Measurements from ENCODE around the gene PNPLA7. TPM values are rescaled to one million over a fixed set of nuclear protein-coding genes. Genes with fewer than 3 reads are reported as not detected.

The PNPLA7 gene
- total RNA-seq, 1 donor from 2014 or later = 0.04 TPM

- Histone ChIP-seq H3K27me3 (ENCODE audit: control insufficient read depth, insufficient read depth, low read length) (no peaks in the 10 kb centered on the region), H3K4me3 (ENCODE audit: low read depth, low read length) (peak overlapping the region; percentile 59), H3K36me3 (ENCODE audit: control insufficient read depth, insufficient read depth, low read length) (peaks cover 2% of the 10 kb centered on the region)
- no peak for TF ChIP-seq CTCF (IDR thresholded peaks at IDR 0.05; ENCODE audit: insufficient read depth, low read length, poor library complexity, severe bottlenecking)
- no peak for DNase-seq (ENCODE audit: low read depth)
Measured at GRCh38 chr9:137590123-137590468, 39.9 kb upstream of the PNPLA7 start.

DNA sequence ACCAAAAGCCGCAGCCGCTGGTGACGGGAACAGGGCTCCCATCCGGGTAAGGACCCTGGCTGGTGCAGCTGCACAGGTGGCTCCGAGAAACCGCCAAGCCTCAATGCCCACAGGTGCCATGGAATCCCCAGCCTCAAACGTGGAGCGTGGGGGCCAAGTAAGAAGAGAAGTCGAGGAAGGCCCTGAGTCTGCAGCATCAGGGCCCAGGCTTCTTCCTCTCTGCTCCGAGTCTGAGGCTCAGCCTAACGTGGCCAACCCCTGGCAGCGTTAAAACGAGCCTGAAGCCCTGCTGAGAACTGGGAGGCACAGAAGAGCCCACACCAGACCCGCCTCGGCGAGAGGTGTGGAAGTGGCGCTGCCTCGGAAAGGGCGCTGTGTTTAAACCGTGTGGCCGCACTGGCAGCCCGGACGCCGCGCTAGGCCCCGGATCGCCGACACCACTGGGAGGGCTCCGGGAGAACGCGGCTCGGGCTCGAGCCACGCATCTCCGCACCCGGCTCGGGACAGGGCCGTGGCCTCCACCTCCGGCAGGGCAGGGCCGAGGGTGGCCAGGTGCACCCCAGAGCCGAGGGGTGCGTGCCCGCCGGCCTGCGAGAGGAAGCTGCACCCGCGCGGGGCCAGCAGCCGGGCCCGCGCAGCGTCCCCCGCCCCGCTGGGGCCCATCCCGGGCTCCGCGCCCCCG lies 39.4 kb upstream of the PNPLA7 start:
- no peak for DNase-seq (ENCODE audit: low read depth)
- no peak for TF ChIP-seq CTCF (IDR thresholded peaks at IDR 0.05; ENCODE audit: insufficient read depth, low read length, poor library complexity, severe bottlenecking)
- Histone ChIP-seq H3K36me3 (ENCODE audit: control insufficient read depth, insufficient read depth, low read length) (peaks cover 2% of the 10 kb centered on the region), H3K4me3 (ENCODE audit: low read depth, low read length) (peak overlapping the region; percentile 59), H3K27me3 (ENCODE audit: control insufficient read depth, insufficient read depth, low read length) (no peaks in the 10 kb centered on the region)

DNA sequence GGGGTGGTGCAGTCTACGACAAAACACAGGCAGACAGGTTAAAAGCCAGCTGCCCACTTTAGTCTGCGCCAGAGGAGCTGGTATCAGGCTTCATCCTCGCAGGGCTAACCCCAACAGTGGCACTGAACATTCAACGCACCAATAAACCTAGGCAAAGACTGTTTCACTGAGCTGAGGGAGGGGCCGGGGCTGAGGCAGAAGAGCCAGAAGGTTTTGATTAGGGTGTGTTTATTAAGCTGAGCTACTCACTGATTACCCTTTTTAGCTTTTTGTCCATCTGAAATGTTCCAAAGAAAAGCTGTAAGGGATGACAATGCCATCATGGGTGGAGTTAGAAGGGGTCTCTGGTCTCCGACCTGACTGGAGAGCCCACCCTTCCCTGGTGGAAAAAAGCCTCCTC lies 38.7 kb upstream of the PNPLA7 start:
- Histone ChIP-seq H3K36me3 (ENCODE audit: control insufficient read depth, insufficient read depth, low read length) (peaks cover 2% of the 10 kb centered on the region), H3K4me3 (ENCODE audit: low read depth, low read length) (peak overlapping the region; percentile 59), H3K27me3 (ENCODE audit: control insufficient read depth, insufficient read depth, low read length) (no peaks in the 10 kb centered on the region)
- TF ChIP-seq CTCF (IDR thresholded peaks at IDR 0.05; ENCODE audit: insufficient read depth, low read length, poor library complexity, severe bottlenecking) = no peak
- no peak for DNase-seq (ENCODE audit: low read depth)

GRCh38 chr9:137588311-137588710 lies 38.1 kb upstream of the PNPLA7 start:
- H3K4me3 ChIP-seq (ENCODE audit: low read depth, low read length) = no peak overlapping the region
- TF ChIP-seq CTCF (IDR thresholded peaks at IDR 0.05; ENCODE audit: insufficient read depth, low read length, poor library complexity, severe bottlenecking) = no peak
- no peak for DNase-seq (ENCODE audit: low read depth)

DNA sequence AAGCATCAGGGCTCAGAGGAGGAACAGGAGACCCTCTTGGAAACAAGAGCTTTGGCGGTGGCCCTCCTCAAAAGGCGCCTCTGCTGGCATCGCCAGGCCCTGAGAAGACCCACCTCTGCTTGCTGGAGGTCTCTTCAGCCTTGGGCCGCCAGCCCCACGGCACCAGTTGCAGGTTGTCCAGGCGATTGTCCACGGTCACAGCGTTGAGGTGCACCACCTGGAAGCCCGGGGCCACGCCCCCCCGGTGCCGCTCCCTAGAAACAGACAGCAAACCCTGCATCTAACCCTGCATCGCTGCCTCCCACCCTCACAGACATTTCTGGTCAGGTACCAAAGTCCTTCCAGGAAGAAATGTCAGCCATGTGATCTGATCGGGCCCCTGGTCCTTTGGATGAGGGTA lies 36.7 kb upstream of the PNPLA7 start:
- TF ChIP-seq CTCF (IDR thresholded peaks at IDR 0.05; ENCODE audit: insufficient read depth, low read length, poor library complexity, severe bottlenecking) = no peak
- Histone ChIP-seq H3K27me3 (ENCODE audit: control insufficient read depth, insufficient read depth, low read length) (no peaks in the 10 kb centered on the region), H3K36me3 (ENCODE audit: control insufficient read depth, insufficient read depth, low read length) (peaks cover 2% of the 10 kb centered on the region), H3K4me3 (ENCODE audit: low read depth, low read length) (no peak overlapping the region)
- DNase-seq (ENCODE audit: low read depth) = no peak

More at GRCh38 chr9:137588311-137588710, 38.1 kb upstream of the PNPLA7 start:
- H3K27me3 ChIP-seq (ENCODE audit: control insufficient read depth, insufficient read depth, low read length) = no peaks in the 10 kb centered on the region
- peaks cover 2% of the 10 kb centered on the region for H3K36me3 ChIP-seq (ENCODE audit: control insufficient read depth, insufficient read depth, low read length)

DNA sequence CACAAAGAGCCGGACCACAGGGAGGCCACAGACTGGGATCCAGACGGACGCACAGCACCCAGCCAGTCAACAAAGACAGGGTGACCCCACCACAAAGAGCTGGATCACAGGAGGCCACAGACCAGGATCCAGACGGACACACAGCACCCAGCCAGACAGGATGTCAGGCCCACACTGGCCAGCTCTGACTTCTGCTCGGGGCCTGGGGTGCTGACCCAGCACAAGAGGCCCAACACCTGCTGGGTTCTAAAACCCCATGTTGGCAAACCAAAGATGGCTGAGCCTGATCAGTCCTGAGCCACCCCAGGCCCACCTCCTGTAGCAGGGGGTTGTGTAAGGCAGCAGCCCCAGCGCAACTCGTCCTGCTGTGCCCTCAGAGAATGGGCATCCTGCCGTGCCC lies 33.8 kb upstream of the PNPLA7 start:
- Histone ChIP-seq H3K4me3 (ENCODE audit: low read depth, low read length) (no peak overlapping the region), H3K27me3 (ENCODE audit: control insufficient read depth, insufficient read depth, low read length) (no peaks in the 10 kb centered on the region), H3K36me3 (ENCODE audit: control insufficient read depth, insufficient read depth, low read length) (peaks cover 2% of the 10 kb centered on the region)
- DNase-seq (ENCODE audit: low read depth) = no peak
- TF ChIP-seq CTCF (IDR thresholded peaks at IDR 0.05; ENCODE audit: insufficient read depth, low read length, poor library complexity, severe bottlenecking) = no peak
